AG08395 (cell line): ENCODE measurements around the gene DLX4.

ENCODE experiments used
- DNase-seq: peaks from one replicate; pipeline ENCODE4 v3.0.0; 2012; ENCODE audit warnings: mixed read lengths, low spot score

DLX4 gene

GRCh38 chr17:49968405-49969133, 421 bp upstream of the DLX4 start:
- DNase-seq = peak; percentile 88

GRCh38 chr17:49969795-49970389, 902 bp downstream of the DLX4 start:
- no peak for DNase-seq

- DNase-seq = no peak
Measured at GRCh38 chr17:49970498-49970897, 1.5 kb downstream of the DLX4 start.

- no peak for DNase-seq
Measured at GRCh38 chr17:49971199-49971847, 2.3 kb downstream of the DLX4 start.

GRCh38 chr17:49971848-49972485, 3.0 kb downstream of the DLX4 start:
- DNase-seq = no peak

GRCh38 chr17:49972486-49973270, 3.7 kb downstream of the DLX4 start:
- no peak for DNase-seq

GRCh38 chr17:49973271-49973615, 4.3 kb downstream of the DLX4 start:
- DNase-seq = no peak

- DNase-seq = no peak
Measured at GRCh38 chr17:49975531-49975930, 6.5 kb downstream of the DLX4 start.

- no peak for DNase-seq
Measured at GRCh38 chr17:49976163-49976827, 7.3 kb downstream of the DLX4 start.

- DNase-seq = no peak
Measured at GRCh38 chr17:49976828-49977202, 7.8 kb downstream of the DLX4 start.

GRCh38 chr17:49977463-49978389, 8.7 kb downstream of the DLX4 start:
- DNase-seq = peak; percentile 40

GRCh38 chr17:49978501-49978900, 9.5 kb downstream of the DLX4 start:
- DNase-seq = no peak

- no peak for DNase-seq
Measured at GRCh38 chr17:49979748-49980479, 10.9 kb downstream of the DLX4 start.

GRCh38 chr17:49980703-49981197, 11.8 kb downstream of the DLX4 start:
- no peak for DNase-seq

- DNase-seq = no peak
Measured at GRCh38 chr17:49984283-49984682, 15.3 kb downstream of the DLX4 start.

GRCh38 chr17:49984776-49985175, 15.8 kb downstream of the DLX4 start:
- no peak for DNase-seq

- DNase-seq = no peak
Measured at GRCh38 chr17:49985310-49985990, 16.5 kb downstream of the DLX4 start.

GRCh38 chr17:49986396-49987289, 17.7 kb downstream of the DLX4 start:
- DNase-seq = no peak
